K562 (cell line): ENCODE measurements around the gene B3GLCT. TPM values are rescaled to one million over a fixed set of nuclear protein-coding genes. Genes with fewer than 3 reads are reported as not detected.

Source experiments
- ATAC-seq: fragments of 200-7000 bp; cut with Tn5 transposase; 3 replicates; pipeline ENCODE4 v1.9.1; 2020; ENCODE audit warnings: moderate library complexity
- BruUV-seq: library from RNA; stranded (reverse); fragments of 400-500 nt; replicated peaks from 2 replicates; lab custom pipeline; 2021; lab: Mats Ljungman, UMichigan
- CTCF ChIA-PET: fragments of 300-600 bp; formaldehyde crosslinking; extraction: SDS; loops from one replicate; lab custom pipeline; 2021; ENCODE audit warnings: low intra/inter-chr PET ratio; lab: Yijun Ruan, JAX
- POLR2A ChIA-PET: fragments of 300-600, 350-650 bp; sonication (Branson Sonifier 250); formaldehyde crosslinking; extraction: SDS; loops from one replicate; lab custom pipeline; 2021; ENCODE audit warnings: antibody characterized with exemption, inconsistent platforms; lab: Yijun Ruan, JAX
- DNase-seq, 4 experiments: peaks; one replicate each; pipeline versions ENCODE4 v3.0.0 to v3.0.0-alpha.2; 2011 to 2018; ENCODE audit warnings: low spot score in 3 of 4, mixed read lengths in 3 of 4; ENCODE audit errors: extremely low read depth in 1 of 4
- FAIRE-seq: peaks from 2 replicates; lab custom pipeline; 2011; peaks lifted over from hg19 to GRCh38; lab: Jason Lieb, UNC
- H2AFZ ChIP-seq: 2 replicates; pipeline ENCODE4 v1.6.0; 2011; ENCODE audit warnings: low read depth, low read length, control low read depth, inconsistent platforms
- H3K27ac ChIP-seq: fragments of 200-600 bp; 3 replicates; pipeline ENCODE4 v1.8.0; 2011; ENCODE audit warnings: low read depth, mild to moderate bottlenecking, control low read depth, inconsistent platforms, low read length, moderate library complexity, mixed read lengths; ENCODE audit errors: extremely low read depth
- H3K27me3 ChIP-seq, 2 experiments: fragments of 300-600 bp in 1 of 2; 2 replicates in 1 of 2; 3 replicates in 1 of 2; pipeline versions ENCODE4 v1.6.0 to v1.8.0; 2011; ENCODE audit warnings: inconsistent platforms in 2 of 2, low read length in 2 of 2, mild to moderate bottlenecking in 1 of 2, mixed read lengths in 1 of 2, moderate library complexity in 1 of 2; ENCODE audit not compliant: control insufficient read depth in 2 of 2, insufficient read depth in 2 of 2
- H3K36me3 ChIP-seq: fragments of 300-600 bp; 3 replicates; pipeline ENCODE4 v1.8.0; 2011; ENCODE audit warnings: mild to moderate bottlenecking, low read length, inconsistent platforms; ENCODE audit not compliant: control insufficient read depth, insufficient read depth
- H3K4me1 ChIP-seq, 2 experiments: fragments of 200-600 bp in 1 of 2; replicated peaks in 1 of 2; 2 replicates in 1 of 2; 3 replicates in 1 of 2; pipeline versions ENCODE4 v1.5.1 to v1.8.0; 2011; ENCODE audit warnings: inconsistent platforms in 2 of 2, low read length in 2 of 2, mild to moderate bottlenecking in 1 of 2, mixed read lengths in 1 of 2, moderate library complexity in 1 of 2; ENCODE audit not compliant: control insufficient read depth in 2 of 2, insufficient read depth in 2 of 2
- H3K4me2 ChIP-seq: 2 replicates; pipeline ENCODE4 v1.6.1; 2011; ENCODE audit warnings: low read length, control low read depth, inconsistent platforms, mixed read lengths; ENCODE audit not compliant: insufficient read depth
- H3K4me3 ChIP-seq: fragments of 200-600 bp; sonication (generic), shearing (Covaris generic); 2 replicates; pipeline ENCODE4 v1.5.1; 2016; ENCODE audit warnings: control low read depth, inconsistent platforms
- H3K79me2 ChIP-seq: fragments of 200-600 bp; 3 replicates; pipeline ENCODE4 v1.8.0; 2011; ENCODE audit warnings: low read length, inconsistent platforms; ENCODE audit not compliant: control insufficient read depth, insufficient read depth
- H3K9ac ChIP-seq, 2 experiments: 2 replicates each; pipeline versions ENCODE4 v1.6.0 to v1.6.1; 2011; ENCODE audit warnings: low read depth in 2 of 2, low read length in 2 of 2, control low read depth in 1 of 2, inconsistent platforms in 1 of 2, mild to moderate bottlenecking in 1 of 2, mixed read lengths in 1 of 2; ENCODE audit not compliant: insufficient read depth in 1 of 2
- H3K9me1 ChIP-seq: one replicate; pipeline ENCODE4 v1.6.0; 2011; ENCODE audit warnings: inconsistent platforms, mild to moderate bottlenecking, low read length, moderate library complexity; ENCODE audit not compliant: control insufficient read depth, insufficient read depth
- H3K9me3 ChIP-seq: replicated peaks from 2 replicates; pipeline ENCODE4 v1.5.1; 2011; ENCODE audit warnings: low read depth, low read length, inconsistent platforms; ENCODE audit not compliant: control insufficient read depth, insufficient read depth
- H4K20me1 ChIP-seq: replicated peaks from 2 replicates; pipeline ENCODE4 v1.6.1; 2011; ENCODE audit warnings: low read length, inconsistent platforms, mixed read lengths; ENCODE audit not compliant: control insufficient read depth, insufficient read depth
- TFAM ChIP-seq: fragments of 250-450 bp; sonication (Bioruptor Pico); conservative IDR thresholded peaks from 2 replicates; pipeline ENCODE4 v1.5.0; 2021; ENCODE audit warnings: mild to moderate bottlenecking, moderate library complexity
- ZNF583 ChIP-seq: fragments of 250-450 bp; sonication (Bioruptor Pico); IDR thresholded peaks from 2 replicates; pipeline ENCODE4 v1.4.0; 2020
- WGBS: fragments of 100-300 bp; shearing (Covaris generic); methylation state at CpG from one replicate; pipeline ENCODE4 v1.1.6; 2016; ENCODE audit warnings: low coverage, mixed read lengths; ENCODE audit not compliant: insufficient coverage; ENCODE audit errors: missing lambda C conversion rate; 5-methylcytosine and 5-hydroxymethylcytosine counted together
- in situ Hi-C: fragments of 300-500 bp; cut with MboI; formaldehyde crosslinking; loops from 4 replicates; pipeline ENCODE4 v1.15.0; 2018; ENCODE audit warnings: inconsistent platforms, mixed read lengths
- intact Hi-C: fragments of 100-400 bp; cut with micrococcal nuclease; formaldehyde crosslinking; loops from 2 replicates; pipeline ENCODE4 v1.14.2; 2022
- polyA plus RNA-seq, 8 experiments: library from polyadenylated mRNA; depleted of rRNA in 4 of 8; stranded (reverse) in 5 of 8; unstranded in 3 of 8; fragments of >200 nt; fragmentation: Nextera tagmentation in 2 of 8; fragmentation: Illumina TruSeq in 1 of 8; extraction: Ambion mirVana in 2 of 8; extraction: Trizol in 1 of 8; gene quantifications; 2 replicates each; pipeline versions ENCODE4 v1.2.1 to v1.2.3, GENCODE V29; 2011 to 2014; ENCODE audit warnings: inconsistent platforms in 1 of 8, missing spikeins in 1 of 8
- total RNA-seq, 7 experiments: library from RNA; depleted of rRNA in 6 of 7; stranded (reverse); fragments of >200 nt in 6 of 7; fragmentation: Illumina TruSeq in 2 of 7; extraction: Trizol in 2 of 7; gene quantifications; 2 replicates each; pipeline versions ENCODE4 v1.2.1 to v1.2.3, GENCODE V29; 2011 to 2021; ENCODE audit warnings: low replicate concordance in 1 of 7
- TF ChIP-seq, protein P1 (sequence below): fragments of 450-650 bp; formaldehyde crosslinking; IDR thresholded peaks from 2 replicates; pipeline ENCODE4 v1.4.0; 2022; ENCODE audit warnings: missing genetic modification characterization
- TF ChIP-seq, protein P2 (sequence below): IDR thresholded peaks from 2 replicates; pipeline ENCODE4 v1.6.1; 2016; ENCODE audit warnings: missing genetic modification characterization, missing compliant biosample characterization
- TF ChIP-seq, protein P3 (sequence below): fragments of 250-450 bp; sonication (Bioruptor Pico); IDR thresholded peaks from 2 replicates; pipeline ENCODE4 v1.4.0; 2020; ENCODE audit warnings: borderline replicate concordance
- TF ChIP-seq, protein P4 (sequence below), 2 experiments: IDR thresholded peaks; 2 replicates each; pipeline ENCODE4 v1.6.1; 2011; ENCODE audit warnings: borderline replicate concordance in 1 of 2, control low read depth in 1 of 2, low read depth in 1 of 2, low read length in 1 of 2, mild to moderate bottlenecking in 1 of 2, mixed read lengths in 1 of 2, moderate library complexity in 1 of 2; ENCODE audit not compliant: insufficient read depth in 1 of 2, insufficient read length in 1 of 2, poor library complexity in 1 of 2, severe bottlenecking in 1 of 2; ENCODE audit errors: extremely low read depth in 1 of 2

The B3GLCT gene
- total and polyA plus RNA-seq, 9 of the 15 experiments (the other 6 are each of a cell fraction or from before 2014, with no cell fraction given), result 1.1 to 5.1 (median 2.9) TPM

DNA sequence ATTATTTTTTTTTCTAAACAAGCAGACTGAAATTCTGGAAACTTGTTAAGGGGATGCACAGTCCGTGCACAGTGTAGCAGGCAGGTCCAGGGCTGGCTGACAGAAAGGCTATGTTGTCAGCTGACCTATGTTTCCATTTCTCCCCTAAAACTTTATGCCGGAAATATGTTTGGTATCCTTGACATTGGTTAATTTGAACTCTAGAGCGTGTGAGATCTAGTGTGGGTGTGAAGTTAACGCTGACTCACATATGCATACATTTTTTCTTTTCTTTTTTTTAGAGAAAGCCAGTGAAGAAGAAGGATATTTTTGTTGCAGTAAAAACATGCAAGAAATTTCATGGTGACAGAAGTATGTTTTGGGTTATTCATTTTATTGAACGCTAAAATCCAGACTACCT is 76.6 kb downstream of the B3GLCT start:
- no TSS peak for BruUV-seq
- intact Hi-C loops (no loop called here), in situ Hi-C loops (no loop called here)
- no peak overlapping the region for H3K4me3 ChIP-seq
- H3K79me2 ChIP-seq, result no peaks in the 10 kb centered on the region
- no peak overlapping the region for H3K9ac ChIP-seq
- no peaks in the 10 kb centered on the region for H3K36me3 ChIP-seq
- no peak for ATAC-seq
- no peak overlapping the region for H3K4me2 ChIP-seq
- no peaks in the 10 kb centered on the region for H3K4me1 ChIP-seq
- H3K9me1 ChIP-seq, result no peaks in the 10 kb centered on the region
- no peaks in the 10 kb centered on the region for H4K20me1 ChIP-seq
- no peaks in the 10 kb centered on the region for H3K9me3 ChIP-seq
- no peak for FAIRE-seq
- DNase-seq, result no peak
- ChIA-PET CTCF (interaction anchor here (0.5 kb wide), 1 partner anchor 191 kb away, joined by 4 read pairs; no protein-coding TSS in a partner anchor), POLR2A (no interaction called here)
- no peak overlapping the region for H2AFZ ChIP-seq
- TF ChIP-seq TFAM (CRISPR knock-in tag), result no peak
- TF ChIP-seq, protein P1, sequence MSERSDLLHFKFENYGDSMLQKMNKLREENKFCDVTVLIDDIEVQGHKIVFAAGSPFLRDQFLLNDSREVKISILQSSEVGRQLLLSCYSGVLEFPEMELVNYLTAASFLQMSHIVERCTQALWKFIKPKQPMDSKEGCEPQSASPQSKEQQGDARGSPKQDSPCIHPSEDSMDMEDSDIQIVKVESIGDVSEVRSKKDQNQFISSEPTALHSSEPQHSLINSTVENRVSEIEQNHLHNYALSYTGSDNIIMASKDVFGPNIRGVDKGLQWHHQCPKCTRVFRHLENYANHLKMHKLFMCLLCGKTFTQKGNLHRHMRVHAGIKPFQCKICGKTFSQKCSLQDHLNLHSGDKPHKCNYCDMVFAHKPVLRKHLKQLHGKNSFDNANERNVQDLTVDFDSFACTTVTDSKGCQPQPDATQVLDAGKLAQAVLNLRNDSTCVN (CRISPR knock-in tag), result no peak
- no peak for TF ChIP-seq ZNF583 (CRISPR knock-in tag)
- TF ChIP-seq, protein P2, sequence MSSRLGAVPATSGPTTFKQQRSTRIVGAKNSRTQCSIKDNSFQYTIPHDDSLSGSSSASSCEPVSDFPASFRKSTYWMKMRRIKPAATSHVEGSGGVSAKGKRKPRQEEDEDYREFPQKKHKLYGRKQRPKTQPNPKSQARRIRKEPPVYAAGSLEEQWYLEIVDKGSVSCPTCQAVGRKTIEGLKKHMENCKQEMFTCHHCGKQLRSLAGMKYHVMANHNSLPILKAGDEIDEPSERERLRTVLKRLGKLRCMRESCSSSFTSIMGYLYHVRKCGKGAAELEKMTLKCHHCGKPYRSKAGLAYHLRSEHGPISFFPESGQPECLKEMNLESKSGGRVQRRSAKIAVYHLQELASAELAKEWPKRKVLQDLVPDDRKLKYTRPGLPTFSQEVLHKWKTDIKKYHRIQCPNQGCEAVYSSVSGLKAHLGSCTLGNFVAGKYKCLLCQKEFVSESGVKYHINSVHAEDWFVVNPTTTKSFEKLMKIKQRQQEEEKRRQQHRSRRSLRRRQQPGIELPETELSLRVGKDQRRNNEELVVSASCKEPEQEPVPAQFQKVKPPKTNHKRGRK (tag), result no peak
- TF ChIP-seq, protein P3, sequence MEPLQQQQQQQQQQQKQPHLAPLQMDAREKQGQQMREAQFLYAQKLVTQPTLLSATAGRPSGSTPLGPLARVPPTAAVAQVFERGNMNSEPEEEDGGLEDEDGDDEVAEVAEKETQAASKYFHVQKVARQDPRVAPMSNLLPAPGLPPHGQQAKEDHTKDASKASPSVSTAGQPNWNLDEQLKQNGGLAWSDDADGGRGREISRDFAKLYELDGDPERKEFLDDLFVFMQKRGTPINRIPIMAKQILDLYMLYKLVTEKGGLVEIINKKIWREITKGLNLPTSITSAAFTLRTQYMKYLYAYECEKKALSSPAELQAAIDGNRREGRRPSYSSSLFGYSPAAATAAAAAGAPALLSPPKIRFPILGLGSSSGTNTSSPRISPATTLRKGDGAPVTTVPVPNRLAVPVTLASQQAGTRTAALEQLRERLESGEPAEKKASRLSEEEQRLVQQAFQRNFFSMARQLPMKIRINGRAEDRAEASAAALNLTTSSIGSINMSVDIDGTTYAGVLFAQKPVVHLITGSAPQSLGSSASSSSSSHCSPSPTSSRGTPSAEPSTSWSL (CRISPR knock-in tag), result no peak
- TF ChIP-seq, protein P4, sequence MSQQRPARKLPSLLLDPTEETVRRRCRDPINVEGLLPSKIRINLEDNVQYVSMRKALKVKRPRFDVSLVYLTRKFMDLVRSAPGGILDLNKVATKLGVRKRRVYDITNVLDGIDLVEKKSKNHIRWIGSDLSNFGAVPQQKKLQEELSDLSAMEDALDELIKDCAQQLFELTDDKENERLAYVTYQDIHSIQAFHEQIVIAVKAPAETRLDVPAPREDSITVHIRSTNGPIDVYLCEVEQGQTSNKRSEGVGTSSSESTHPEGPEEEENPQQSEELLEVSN (IDR thresholded peaks at IDR 0.05; ENCODE audit: borderline replicate concordance in 1 of 2, extremely low read depth in 1 of 2, insufficient read depth in 1 of 2, insufficient read length in 1 of 2, low read depth in 1 of 2, low read length in 1 of 2, poor library complexity in 1 of 2, severe bottlenecking in 1 of 2), result no peak
- no peaks in the 10 kb centered on the region for H3K27me3 ChIP-seq
- H3K27ac ChIP-seq, result no peak overlapping the region
- WGBS, result 60% methylated on average over 5 of the region's 5 CpGs
